Naive thymus-derived CD4-positive, alpha-beta T cell (primary cell): Measurements from ENCODE around the gene PTPRM. TPM values are rescaled to one million over a fixed set of nuclear protein-coding genes. Genes with fewer than 3 reads are reported as not detected.
"Not testable (repeated sequence)": the region's sequence is repeated elsewhere in the genome, so short reads cannot be mapped to it uniquely, and the experiment has no call there.

ENCODE experiments used
- ATAC-seq: fragments of 150-1000 bp; cut with Tn5 transposase; 2 replicates; pipeline ENCODE4 v1.10.0; 2021; ENCODE audit warnings: mild to moderate bottlenecking, moderate library complexity
- CTCF ChIA-PET: fragments of 350-600 bp; sonication (Branson Sonifier 250); formaldehyde crosslinking; loops from one replicate; lab custom pipeline; 2021; ENCODE audit warnings: antibody characterized with exemption; lab: Charles Lee
- POLR2A ChIA-PET: fragments of 350-600 bp; sonication (Branson Sonifier 250); formaldehyde crosslinking; loops from one replicate; lab custom pipeline; 2021; ENCODE audit warnings: antibody characterized with exemption, inconsistent platforms; lab: Charles Lee
- DNase-seq, 9 donors: peaks; one replicate each; pipeline versions ENCODE4 v3.0.0 to v3.0.0-alpha.2; 2020 to 2022; ENCODE audit warnings: mixed read lengths in 1 of 9
- H3K27ac ChIP-seq: one replicate; pipeline ENCODE4 v1.7.0; 2013; ENCODE audit warnings: mild to moderate bottlenecking, low read depth, low read length, moderate library complexity
- H3K27me3 ChIP-seq, 2 donors: one replicate each; pipeline ENCODE4 v1.7.0; 2013; ENCODE audit warnings: low read length in 2 of 2, mild to moderate bottlenecking in 2 of 2, moderate library complexity in 2 of 2; ENCODE audit not compliant: control insufficient read depth in 2 of 2, insufficient read depth in 2 of 2
- H3K36me3 ChIP-seq, 3 experiments: 1 replicate in 2 of 3; 2 replicates in 1 of 3; pipeline ENCODE4 v1.7.0; 2013; ENCODE audit warnings: low read length in 3 of 3, mild to moderate bottlenecking in 3 of 3, moderate library complexity in 1 of 3; ENCODE audit not compliant: insufficient read depth in 3 of 3, control insufficient read depth in 2 of 3
- H3K4me1 ChIP-seq, 2 donors: one replicate each; pipeline ENCODE4 v1.7.0; 2013; ENCODE audit warnings: low read length in 2 of 2, mild to moderate bottlenecking in 2 of 2, moderate library complexity in 1 of 2; ENCODE audit not compliant: control insufficient read depth in 2 of 2, insufficient read depth in 2 of 2
- H3K4me3 ChIP-seq: 2 replicates; pipeline ENCODE4 v1.7.0; 2013; ENCODE audit warnings: mild to moderate bottlenecking, low read length
- H3K9me3 ChIP-seq, 3 experiments: 1 replicate in 2 of 3; 2 replicates in 1 of 3; pipeline ENCODE4 v1.7.0; 2013; ENCODE audit warnings: low read length in 3 of 3; ENCODE audit not compliant: control insufficient read depth in 2 of 3
- H3K27ac Mint-ChIP-seq, 9 donors: one replicate each; pipeline ENCODE4 v1.8.0; 2020 to 2022; ENCODE audit warnings: mixed read lengths in 9 of 9, mild to moderate bottlenecking in 8 of 9, moderate library complexity in 5 of 9, inconsistent platforms in 2 of 9
- H3K27me3 Mint-ChIP-seq, 5 donors: one replicate each; pipeline ENCODE4 v1.8.0; 2021 to 2022; ENCODE audit warnings: mixed read lengths in 5 of 5, mild to moderate bottlenecking in 1 of 5
- H3K36me3 Mint-ChIP-seq, 5 donors: one replicate each; pipeline ENCODE4 v1.8.0; 2020 to 2022; ENCODE audit warnings: mixed read lengths in 5 of 5, mild to moderate bottlenecking in 3 of 5, inconsistent platforms in 1 of 5
- H3K4me1 Mint-ChIP-seq, 7 donors: one replicate each; pipeline ENCODE4 v1.8.0; 2020 to 2022; ENCODE audit warnings: mixed read lengths in 7 of 7, mild to moderate bottlenecking in 3 of 7, inconsistent platforms in 1 of 7
- H3K4me3 Mint-ChIP-seq, 10 donors: one replicate each; pipeline ENCODE4 v1.8.0; 2020 to 2022; ENCODE audit warnings: mild to moderate bottlenecking in 10 of 10, mixed read lengths in 10 of 10, moderate library complexity in 6 of 10, inconsistent platforms in 2 of 10
- H3K9me3 Mint-ChIP-seq, 11 donors: one replicate each; pipeline ENCODE4 v1.8.0; 2020 to 2022; ENCODE audit warnings: mixed read lengths in 11 of 11, mild to moderate bottlenecking in 4 of 11, inconsistent platforms in 1 of 11, moderate library complexity in 1 of 11
- intact Hi-C, 2 donors: fragments of 100-400 bp; cut with micrococcal nuclease; formaldehyde crosslinking; loops; one replicate each; pipeline ENCODE4 v1.15.1; 2023
- polyA plus RNA-seq, 2 donors: library from polyadenylated mRNA; unstranded; fragments of 300-500 nt; fragmentation: Illumina TruSeq; gene quantifications; one replicate each; pipeline ENCODE4 v1.2.3, GENCODE V29; 2021
- total RNA-seq, 6 experiments: library from RNA in 5 of 6; stranded (reverse) in 5 of 6; gene quantifications; 1 replicate in 5 of 6; 2 replicates in 1 of 6; pipeline ENCODE4 v1.2.3 and lab custom pipeline; 2021 to 2026

Gene PTPRM
- total and polyA plus RNA-seq, 7 experiments from 2014 or later: 3.8 to 21.2 (median 8.4) TPM

GRCh38 chr18:7735196-7735595 lies 168.1 kb downstream of the PTPRM start:
- intact Hi-C loops: no loop called here
- Mint-ChIP-seq H3K4me3 (no peak overlapping the region), H3K36me3 (no peaks in the 10 kb centered on the region), H3K27me3 (no peaks in the 10 kb centered on the region), H3K4me1 (no peaks in the 10 kb centered on the region), H3K9me3 (peaks cover 0 to 7% (median 0%) of the 10 kb centered on the region in 11 donors), H3K27ac (no peak overlapping the region)
- H3K27ac ChIP-seq: no peak overlapping the region
- H3K4me1 ChIP-seq: no peaks in the 10 kb centered on the region
- H3K27me3 ChIP-seq: no peaks in the 10 kb centered on the region
- ChIA-PET CTCF (no interaction called here), POLR2A (no interaction called here)
- no peak overlapping the region for H3K4me3 ChIP-seq
- H3K9me3 ChIP-seq: no peaks in the 10 kb centered on the region
- H3K36me3 ChIP-seq: no peaks in the 10 kb centered on the region
- DNase-seq (no peak), ATAC-seq (no peak)

GRCh38 chr18:7735626-7736175 lies 168.6 kb downstream of the PTPRM start:
- Mint-ChIP-seq H3K4me1 (no peaks in the 10 kb centered on the region), H3K9me3 (peaks cover 0 to 7% (median 0%) of the 10 kb centered on the region in 11 donors), H3K27me3 (no peaks in the 10 kb centered on the region), H3K36me3 (no peaks in the 10 kb centered on the region), H3K27ac (no peak overlapping the region), H3K4me3 (no peak overlapping the region)
- Histone ChIP-seq H3K4me3 (no peak overlapping the region), H3K27me3 (no peaks in the 10 kb centered on the region), H3K4me1 (no peaks in the 10 kb centered on the region), H3K36me3 (no peaks in the 10 kb centered on the region), H3K9me3 (no peaks in the 10 kb centered on the region), H3K27ac (no peak overlapping the region)
- ATAC-seq: no peak
- ChIA-PET POLR2A (no interaction called here), CTCF (no interaction called here)
- intact Hi-C loops: no loop called here
- no peak for DNase-seq

DNA sequence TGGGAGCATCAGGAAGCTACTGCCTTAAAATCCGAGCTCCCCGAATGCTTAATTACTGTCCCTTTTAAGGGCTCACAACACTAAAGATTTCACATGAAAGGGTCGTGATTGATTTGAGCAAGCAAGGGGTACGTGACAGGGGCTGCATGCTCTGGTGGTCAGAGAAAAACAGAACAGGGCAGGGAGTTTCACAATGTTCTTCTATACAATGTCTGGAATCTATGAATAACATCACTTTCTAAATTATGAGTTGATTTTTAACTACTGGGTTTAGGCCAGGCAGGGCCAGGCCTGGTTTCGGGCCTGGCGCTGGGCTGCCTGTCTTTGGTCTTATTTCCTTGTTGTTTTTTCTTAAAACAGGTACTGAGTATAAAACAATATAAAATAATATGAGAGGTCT lies 169.4 kb downstream of the PTPRM start:
- not testable (repeated sequence) for H3K4me3 ChIP-seq

GRCh38 chr18:7737550-7737949 lies 170.4 kb downstream of the PTPRM start:
- no peak for ATAC-seq
- no peaks in the 10 kb centered on the region for H3K36me3 ChIP-seq
- Mint-ChIP-seq H3K9me3 (peaks cover 0 to 6% (median 0%) of the 10 kb centered on the region in 11 donors), H3K4me3 (no peak overlapping the region), H3K27me3 (no peaks in the 10 kb centered on the region), H3K27ac (no peak overlapping the region), H3K36me3 (no peaks in the 10 kb centered on the region), H3K4me1 (no peaks in the 10 kb centered on the region)
- no peak overlapping the region for H3K27ac ChIP-seq
- H3K27me3 ChIP-seq: no peaks in the 10 kb centered on the region
- no peaks in the 10 kb centered on the region for H3K9me3 ChIP-seq
- DNase-seq: no peak
- intact Hi-C loops: no loop called here
- no peak overlapping the region for H3K4me3 ChIP-seq
- ChIA-PET POLR2A (no interaction called here), CTCF (no interaction called here)
- no peaks in the 10 kb centered on the region for H3K4me1 ChIP-seq

More for the DNA sequence above, 169.4 kb downstream of the PTPRM start:
- DNase-seq, H3K9me3 Mint-ChIP-seq, H3K36me3 Mint-ChIP-seq, H3K27ac ChIP-seq, H3K4me3 Mint-ChIP-seq, POLR2A ChIA-PET, H3K27ac Mint-ChIP-seq, intact Hi-C loops, H3K9me3 ChIP-seq, H3K4me1 Mint-ChIP-seq, H3K36me3 ChIP-seq, H3K27me3 Mint-ChIP-seq, CTCF ChIA-PET, H3K4me1 ChIP-seq, H3K27me3 ChIP-seq, ATAC-seq: not testable (repeated sequence)

- H3K4me3 ChIP-seq: no peak overlapping the region
- no peaks in the 10 kb centered on the region for H3K36me3 ChIP-seq
- H3K27ac Mint-ChIP-seq: no peak overlapping the region
- H3K4me3 Mint-ChIP-seq: no peak overlapping the region
- POLR2A ChIA-PET: no interaction called here
- ATAC-seq: no peak
- CTCF ChIA-PET: no interaction called here
- peaks cover 0 to 11% (median 5%) of the 10 kb centered on the region in 11 donors for H3K9me3 Mint-ChIP-seq
- H3K27me3 ChIP-seq: no peaks in the 10 kb centered on the region
- no peak overlapping the region for H3K27ac ChIP-seq
- DNase-seq: no peak
- peaks cover 0 to 6% (median 0%) of the 10 kb centered on the region in 5 donors for H3K36me3 Mint-ChIP-seq
- no peaks in the 10 kb centered on the region for H3K27me3 Mint-ChIP-seq
- no peaks in the 10 kb centered on the region for H3K4me1 Mint-ChIP-seq
- intact Hi-C loops: no loop called here
- H3K9me3 ChIP-seq: no peaks in the 10 kb centered on the region
- no peaks in the 10 kb centered on the region for H3K4me1 ChIP-seq
Observed at GRCh38 chr18:7740821-7741220, 173.7 kb downstream of the PTPRM start.

DNA sequence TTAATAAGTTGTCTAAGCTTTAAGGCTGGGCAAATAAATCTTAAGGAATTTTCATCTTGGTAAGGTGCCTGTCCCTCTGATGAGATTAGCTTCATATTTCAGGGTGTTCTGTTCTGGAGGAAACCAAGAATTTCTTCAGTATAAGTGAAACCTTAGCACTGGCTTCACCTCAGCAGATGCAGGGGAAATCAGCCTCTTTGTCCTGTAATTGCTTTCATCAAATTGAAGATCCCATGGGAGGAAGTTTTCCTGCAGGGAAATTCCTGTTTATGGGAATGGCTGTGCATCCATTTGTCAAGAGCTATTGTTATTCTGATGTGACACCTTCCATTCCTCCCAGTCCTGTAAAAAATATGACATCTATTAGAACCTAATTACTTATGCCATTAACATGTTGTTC lies 174.5 kb downstream of the PTPRM start:
- Mint-ChIP-seq H3K4me1 (no peaks in the 10 kb centered on the region), H3K9me3 (peaks cover 0 to 17% (median 9%) of the 10 kb centered on the region in 11 donors), H3K27ac (no peak overlapping the region), H3K27me3 (no peaks in the 10 kb centered on the region), H3K4me3 (no peak overlapping the region), H3K36me3 (peaks cover 0 to 8% (median 0%) of the 10 kb centered on the region in 5 donors)
- Histone ChIP-seq H3K9me3 (no peaks in the 10 kb centered on the region), H3K36me3 (no peaks in the 10 kb centered on the region), H3K4me1 (no peaks in the 10 kb centered on the region), H3K4me3 (no peak overlapping the region), H3K27ac (no peak overlapping the region), H3K27me3 (no peaks in the 10 kb centered on the region)
- ChIA-PET CTCF (no interaction called here), POLR2A (no interaction called here)
- DNase-seq (no peak), ATAC-seq (no peak)
- intact Hi-C loops: no loop called here

- no peak overlapping the region for H3K4me3 ChIP-seq
- H3K27me3 ChIP-seq: no peaks in the 10 kb centered on the region
- no peak overlapping the region for H3K27ac Mint-ChIP-seq
- no peaks in the 10 kb centered on the region for H3K4me1 ChIP-seq
- ChIA-PET CTCF (no interaction called here), POLR2A (no interaction called here)
- H3K36me3 Mint-ChIP-seq: peaks cover 0 to 8% (median 0%) of the 10 kb centered on the region in 5 donors
- H3K27me3 Mint-ChIP-seq: no peaks in the 10 kb centered on the region
- H3K9me3 Mint-ChIP-seq: peaks cover 2 to 22% (median 9%) of the 10 kb centered on the region in 11 donors
- no peak overlapping the region for H3K4me3 Mint-ChIP-seq
- no peaks in the 10 kb centered on the region for H3K36me3 ChIP-seq
- intact Hi-C loops: no loop called here
- DNase-seq (no peak), ATAC-seq (no peak)
- H3K9me3 ChIP-seq: no peaks in the 10 kb centered on the region
- peaks cover 0 to 3% (median 0%) of the 10 kb centered on the region in 7 donors for H3K4me1 Mint-ChIP-seq
- no peak overlapping the region for H3K27ac ChIP-seq
Observed at GRCh38 chr18:7742224-7742623, 175.1 kb downstream of the PTPRM start.
